Keratinocyte (primary cell): Measurements from ENCODE around the gene CIAO1. TPM values are rescaled to one million over a fixed set of nuclear protein-coding genes. Genes with fewer than 3 reads are reported as not detected.
"Not testable (repeated sequence)": the region's sequence is repeated elsewhere in the genome, so short reads cannot be mapped to it uniquely, and the experiment has no call there.

ENCODE experiments used
- DNase-seq: peaks from one replicate; pipeline ENCODE4 v3.0.0-alpha.2; 2011; ENCODE audit warnings: low read depth, missing footprints, low spot score
- FAIRE-seq: peaks from 2 replicates; lab custom pipeline; 2011; peaks lifted over from hg19 to GRCh38; lab: Jason Lieb, UNC
- H2AFZ ChIP-seq: 2 replicates; pipeline ENCODE4 v1.6.0; 2012; ENCODE audit warnings: low read length, control low read depth, inconsistent platforms; ENCODE audit not compliant: control insufficient read depth
- H3K27ac ChIP-seq: 2 replicates; pipeline ENCODE4 v1.5.1; 2011; ENCODE audit warnings: low read length; ENCODE audit not compliant: control insufficient read depth, insufficient read depth
- H3K27me3 ChIP-seq: 3 replicates; pipeline ENCODE4 v1.6.0; 2011; ENCODE audit warnings: low read length; ENCODE audit not compliant: control insufficient read depth, insufficient read depth; ENCODE audit errors: extremely low read depth
- H3K36me3 ChIP-seq, 2 experiments: 2 replicates in 1 of 2; 3 replicates in 1 of 2; pipeline ENCODE4 v1.5.1; 2011; ENCODE audit warnings: low read length in 2 of 2, mild to moderate bottlenecking in 1 of 2; ENCODE audit not compliant: control insufficient read depth in 2 of 2, insufficient read depth in 2 of 2; ENCODE audit errors: extremely low read depth in 1 of 2
- H3K4me1 ChIP-seq: 3 replicates; pipeline ENCODE4 v1.5.1; 2011; ENCODE audit warnings: low read length; ENCODE audit not compliant: control insufficient read depth, insufficient read depth; ENCODE audit errors: extremely low read depth
- H3K4me2 ChIP-seq: 3 replicates; pipeline ENCODE4 v1.6.0; 2011; ENCODE audit warnings: low read depth, low read length; ENCODE audit not compliant: control insufficient read depth, insufficient read depth; ENCODE audit errors: extremely low read depth
- H3K4me3 ChIP-seq, 3 experiments: fragments of 200-600 bp in 1 of 3; sonication (generic) in 1 of 3; 2 replicates in 2 of 3; 3 replicates in 1 of 3; pipeline ENCODE4 v1.5.1; 2011 to 2016; ENCODE audit warnings: low read length in 3 of 3, mild to moderate bottlenecking in 3 of 3, control low read depth in 2 of 3, inconsistent platforms in 1 of 3, low read depth in 1 of 3, mixed read lengths in 1 of 3, mixed run types in 1 of 3, moderate library complexity in 1 of 3; ENCODE audit not compliant: control insufficient read depth in 2 of 3, insufficient read depth in 2 of 3; ENCODE audit errors: extremely low read depth in 1 of 3
- H3K79me2 ChIP-seq: 2 replicates; pipeline ENCODE4 v1.6.0; 2012; ENCODE audit warnings: low read length; ENCODE audit not compliant: control insufficient read depth, insufficient read depth
- H3K9ac ChIP-seq: 3 replicates; pipeline ENCODE4 v1.6.0; 2011; ENCODE audit warnings: low read length; ENCODE audit not compliant: control insufficient read depth, insufficient read depth; ENCODE audit errors: extremely low read depth
- H3K9me1 ChIP-seq: 3 replicates; pipeline ENCODE4 v1.6.0; 2011; ENCODE audit warnings: low read length; ENCODE audit not compliant: control insufficient read depth, insufficient read depth; ENCODE audit errors: extremely low read depth
- H3K9me3 ChIP-seq: 2 replicates; pipeline ENCODE4 v1.5.1; 2012; ENCODE audit warnings: low read depth, low read length; ENCODE audit not compliant: control insufficient read depth
- H4K20me1 ChIP-seq: 3 replicates; pipeline ENCODE4 v1.6.0; 2011; ENCODE audit warnings: low read length; ENCODE audit not compliant: control insufficient read depth, insufficient read depth; ENCODE audit errors: extremely low read depth
- EZH2 ChIP-seq: IDR thresholded peaks from one replicate; pipeline ENCODE4 v1.6.1; 2012; ENCODE audit warnings: inconsistent platforms, mild to moderate bottlenecking, low read length, moderate library complexity
- dilution Hi-C: fragments of 300-500 bp; cut with MboI; formaldehyde crosslinking; loops from one replicate; pipeline ENCODE4 v1.7.0; 2020; ENCODE audit warnings: low sequenced_read_pairs; ENCODE audit not compliant: extremely low pct_ligation_motif_present
- polyA plus RNA-seq, 5 experiments: library from polyadenylated mRNA; depleted of rRNA in 3 of 5; stranded (reverse) in 3 of 5; stranded (forward) in 1 of 5; unstranded in 1 of 5; fragments of >200 nt; gene quantifications; 1 replicate in 1 of 5; 2 replicates in 3 of 5; 3 replicates in 1 of 5; pipeline versions ENCODE4 v1.2.1 to v1.2.3, GENCODE V29; 2011 to 2012; ENCODE audit warnings: missing spikeins in 2 of 5, low read depth in 1 of 5, low replicate concordance in 1 of 5
- TF ChIP-seq, protein P1 (sequence below), 3 experiments: IDR thresholded peaks in 1 of 3; conservative IDR thresholded peaks in 1 of 3; optimal IDR thresholded peaks in 1 of 3; 2 replicates in 2 of 3; 3 replicates in 1 of 3; pipeline versions ENCODE3 to v1.5.1; 2011; ENCODE audit warnings: low read length in 3 of 3, mild to moderate bottlenecking in 3 of 3, moderate library complexity in 2 of 3, control low read depth in 1 of 3, inconsistent platforms in 1 of 3; ENCODE audit not compliant: insufficient read depth in 2 of 3; ENCODE audit errors: extremely low read depth in 1 of 3

CIAO1 gene
- polyA plus RNA-seq, 1 donor (not counting 4 experiments of a cell fraction or from before 2014, with no cell fraction given), result 67.4 TPM

DNA sequence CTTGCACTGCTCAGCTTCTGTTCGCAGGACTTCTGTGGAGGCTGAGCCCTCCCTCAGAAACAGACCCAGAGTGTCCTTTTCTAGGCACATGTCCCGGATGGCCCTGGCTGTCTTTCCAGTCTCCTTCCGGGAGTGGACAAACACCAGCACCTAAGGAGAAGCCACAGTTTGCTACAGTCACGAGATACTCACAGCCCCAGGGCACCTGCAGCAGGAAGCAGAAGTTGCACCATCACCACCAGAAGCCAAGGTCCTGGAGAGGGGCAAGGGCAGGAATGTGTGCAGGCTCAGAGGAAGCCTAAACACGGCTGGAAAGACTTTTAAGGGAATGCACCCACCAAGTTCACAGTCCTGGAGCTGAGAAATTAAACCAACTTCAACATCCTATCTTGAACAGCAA lies 25.7 kb downstream of the CIAO1 start:
- no peak for FAIRE-seq
- dilution Hi-C loops, result no loop called here
- TF ChIP-seq, protein P1, sequence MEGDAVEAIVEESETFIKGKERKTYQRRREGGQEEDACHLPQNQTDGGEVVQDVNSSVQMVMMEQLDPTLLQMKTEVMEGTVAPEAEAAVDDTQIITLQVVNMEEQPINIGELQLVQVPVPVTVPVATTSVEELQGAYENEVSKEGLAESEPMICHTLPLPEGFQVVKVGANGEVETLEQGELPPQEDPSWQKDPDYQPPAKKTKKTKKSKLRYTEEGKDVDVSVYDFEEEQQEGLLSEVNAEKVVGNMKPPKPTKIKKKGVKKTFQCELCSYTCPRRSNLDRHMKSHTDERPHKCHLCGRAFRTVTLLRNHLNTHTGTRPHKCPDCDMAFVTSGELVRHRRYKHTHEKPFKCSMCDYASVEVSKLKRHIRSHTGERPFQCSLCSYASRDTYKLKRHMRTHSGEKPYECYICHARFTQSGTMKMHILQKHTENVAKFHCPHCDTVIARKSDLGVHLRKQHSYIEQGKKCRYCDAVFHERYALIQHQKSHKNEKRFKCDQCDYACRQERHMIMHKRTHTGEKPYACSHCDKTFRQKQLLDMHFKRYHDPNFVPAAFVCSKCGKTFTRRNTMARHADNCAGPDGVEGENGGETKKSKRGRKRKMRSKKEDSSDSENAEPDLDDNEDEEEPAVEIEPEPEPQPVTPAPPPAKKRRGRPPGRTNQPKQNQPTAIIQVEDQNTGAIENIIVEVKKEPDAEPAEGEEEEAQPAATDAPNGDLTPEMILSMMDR (optimal IDR thresholded peaks at IDR 0.05 in 1 of 3, IDR thresholded peaks at IDR 0.05 in 1 of 3, conservative IDR thresholded peaks at IDR 0.05 in 1 of 3; ENCODE audit: extremely low read depth in 1 of 3, insufficient read depth in 2 of 3, low read length in 3 of 3), result no peak
- TF ChIP-seq EZH2, result no peak
- Histone ChIP-seq H3K27ac (no peak overlapping the region), H4K20me1 (no peaks in the 10 kb centered on the region), H2AFZ (no peak overlapping the region), H3K4me1 (no peaks in the 10 kb centered on the region), H3K27me3 (no peaks in the 10 kb centered on the region), H3K36me3 (peaks cover 65 to 68% of the 10 kb centered on the region in 2 experiments), H3K9me1 (no peaks in the 10 kb centered on the region), H3K9me3 (no peaks in the 10 kb centered on the region), H3K4me2 (no peak overlapping the region), H3K9ac (no peak overlapping the region), H3K4me3 (no peak overlapping the region), H3K79me2 (no peaks in the 10 kb centered on the region)
- no peak for DNase-seq

DNA sequence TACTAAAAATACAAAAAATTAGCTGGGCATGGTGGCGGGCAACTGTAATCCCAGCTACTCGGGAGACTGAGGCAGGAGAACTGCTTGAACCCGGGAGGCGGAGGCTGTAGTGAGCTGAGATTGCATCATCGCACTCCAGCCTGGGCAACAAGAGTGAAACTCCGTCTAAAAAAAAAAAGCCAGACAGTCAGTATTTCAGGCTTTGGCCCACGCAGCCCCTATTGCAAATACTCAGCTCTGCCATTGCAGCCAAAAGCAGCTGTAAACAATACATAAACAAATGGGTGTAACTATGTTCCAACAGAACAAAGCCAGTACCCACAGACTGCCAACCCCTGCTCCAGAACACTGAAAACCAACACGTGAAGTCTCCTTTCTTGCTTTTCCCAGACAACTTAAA lies 28.2 kb downstream of the CIAO1 start:
- H3K4me1 ChIP-seq, H3K27me3 ChIP-seq, H3K9me1 ChIP-seq, H3K79me2 ChIP-seq, dilution Hi-C loops, H3K4me2 ChIP-seq, H2AFZ ChIP-seq, FAIRE-seq, H3K9me3 ChIP-seq, DNase-seq, H3K9ac ChIP-seq, H3K27ac ChIP-seq, H3K4me3 ChIP-seq, H4K20me1 ChIP-seq: not testable (repeated sequence)
- H3K36me3 ChIP-seq, result peaks cover 56 to 71% of the 10 kb centered on the region in 2 experiments

DNA sequence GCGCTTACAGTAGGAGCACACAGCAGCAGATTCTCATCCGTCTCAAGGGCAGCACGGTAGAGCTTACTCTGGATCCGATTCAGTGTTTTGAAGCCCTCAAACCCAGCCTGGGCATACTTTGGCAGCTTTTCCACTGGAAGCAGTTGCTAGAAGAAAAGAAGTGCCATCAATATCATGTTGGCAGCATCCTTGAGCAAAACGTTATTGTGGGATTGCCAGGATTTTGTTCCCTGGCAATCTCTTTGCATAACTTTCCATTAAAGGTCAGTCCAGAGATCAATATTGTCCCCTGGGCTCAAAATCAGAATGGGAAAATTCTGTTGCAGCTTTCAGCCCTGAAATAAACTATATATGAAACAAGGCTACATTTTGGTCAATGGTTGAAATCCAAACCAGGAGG lies 30.9 kb downstream of the CIAO1 start:
- FAIRE-seq, result no peak
- peaks cover 51 to 59% of the 10 kb centered on the region in 2 experiments for H3K36me3 ChIP-seq
- dilution Hi-C loops, result no loop called here

More for the DNA sequence above, 30.9 kb downstream of the CIAO1 start:
- Histone ChIP-seq H3K27me3 (no peaks in the 10 kb centered on the region), H4K20me1 (no peaks in the 10 kb centered on the region), H3K9ac (no peak overlapping the region), H2AFZ (no peak overlapping the region), H3K27ac (no peak overlapping the region), H3K4me3 (no peak overlapping the region), H3K9me3 (no peaks in the 10 kb centered on the region), H3K79me2 (peaks cover 12% of the 10 kb centered on the region), H3K4me2 (no peak overlapping the region), H3K4me1 (no peaks in the 10 kb centered on the region), H3K9me1 (no peaks in the 10 kb centered on the region)
- TF ChIP-seq EZH2, result no peak
- TF ChIP-seq, protein P1 (optimal IDR thresholded peaks at IDR 0.05 in 1 of 3, IDR thresholded peaks at IDR 0.05 in 1 of 3, conservative IDR thresholded peaks at IDR 0.05 in 1 of 3; ENCODE audit: extremely low read depth in 1 of 3, insufficient read depth in 2 of 3, low read length in 3 of 3), result no peak
- no peak for DNase-seq
